NB4 (cell line): Measurements from ENCODE around the gene PTGS1.

ENCODE experiments used
- MYC ChIP-seq: IDR thresholded peaks from 2 replicates; pipeline ENCODE4 v1.6.1; 2011; ENCODE audit warnings: low read depth, low read length
- POLR2A ChIP-seq: IDR thresholded peaks from 2 replicates; pipeline ENCODE4 v1.6.1; 2011; ENCODE audit warnings: mild to moderate bottlenecking; ENCODE audit not compliant: insufficient read length; ENCODE audit errors: extremely low read depth
- TF ChIP-seq, protein P1 (sequence below): IDR thresholded peaks from one replicate; pipeline ENCODE4 v1.5.1; 2012; ENCODE audit warnings: low read depth, low read length

DNA sequence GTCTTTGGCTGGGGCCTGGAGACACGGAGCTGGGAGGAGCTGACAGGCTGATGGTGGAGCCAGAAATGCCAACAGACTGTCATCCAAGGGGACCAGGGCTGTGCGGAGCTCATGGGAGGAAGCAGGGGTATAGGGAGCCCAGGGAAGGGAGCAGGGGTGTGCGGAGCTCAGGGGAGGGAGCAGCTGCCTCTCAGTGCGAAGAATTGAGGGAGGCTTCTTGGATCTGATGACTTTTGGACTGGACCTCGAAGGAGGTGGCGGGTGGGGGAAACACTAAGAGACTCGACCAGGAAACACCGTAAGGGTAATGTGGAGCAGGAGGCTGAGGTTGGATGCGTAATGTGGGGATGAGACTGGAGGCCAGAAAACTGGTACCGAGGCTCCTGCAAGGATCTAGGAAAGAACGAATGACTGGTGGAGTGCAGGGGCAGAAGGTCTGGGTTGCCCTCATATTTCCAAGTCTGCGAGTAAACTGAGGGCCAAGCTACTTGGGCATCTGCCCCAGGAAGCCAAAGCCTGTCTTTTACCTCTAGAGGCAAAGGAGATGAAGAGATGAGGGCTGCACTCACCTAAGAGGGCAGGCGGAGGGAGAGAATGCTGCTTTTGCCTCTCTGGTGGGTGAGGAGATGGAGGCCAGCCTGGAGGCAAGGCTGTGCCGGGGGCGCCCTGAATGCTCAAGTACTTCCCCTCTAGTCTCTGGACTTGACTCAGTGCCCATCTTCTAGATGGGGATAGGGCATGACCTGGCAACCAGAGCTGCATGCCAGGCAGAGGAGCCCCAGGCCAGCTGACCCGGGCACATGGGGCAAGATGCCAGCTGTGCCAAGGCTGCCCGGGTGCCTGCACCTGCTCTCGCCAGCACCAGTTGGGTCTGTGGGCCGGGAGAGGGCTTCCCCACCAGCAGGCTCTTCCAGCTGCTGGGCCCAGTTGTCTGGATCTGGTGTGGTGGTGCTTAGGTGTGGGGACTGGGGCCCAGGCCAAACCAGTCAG lies 2.3 kb downstream of the PTGS1 start:
- TF ChIP-seq POLR2A: no peak
- TF ChIP-seq, protein P1, sequence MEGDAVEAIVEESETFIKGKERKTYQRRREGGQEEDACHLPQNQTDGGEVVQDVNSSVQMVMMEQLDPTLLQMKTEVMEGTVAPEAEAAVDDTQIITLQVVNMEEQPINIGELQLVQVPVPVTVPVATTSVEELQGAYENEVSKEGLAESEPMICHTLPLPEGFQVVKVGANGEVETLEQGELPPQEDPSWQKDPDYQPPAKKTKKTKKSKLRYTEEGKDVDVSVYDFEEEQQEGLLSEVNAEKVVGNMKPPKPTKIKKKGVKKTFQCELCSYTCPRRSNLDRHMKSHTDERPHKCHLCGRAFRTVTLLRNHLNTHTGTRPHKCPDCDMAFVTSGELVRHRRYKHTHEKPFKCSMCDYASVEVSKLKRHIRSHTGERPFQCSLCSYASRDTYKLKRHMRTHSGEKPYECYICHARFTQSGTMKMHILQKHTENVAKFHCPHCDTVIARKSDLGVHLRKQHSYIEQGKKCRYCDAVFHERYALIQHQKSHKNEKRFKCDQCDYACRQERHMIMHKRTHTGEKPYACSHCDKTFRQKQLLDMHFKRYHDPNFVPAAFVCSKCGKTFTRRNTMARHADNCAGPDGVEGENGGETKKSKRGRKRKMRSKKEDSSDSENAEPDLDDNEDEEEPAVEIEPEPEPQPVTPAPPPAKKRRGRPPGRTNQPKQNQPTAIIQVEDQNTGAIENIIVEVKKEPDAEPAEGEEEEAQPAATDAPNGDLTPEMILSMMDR: no peak
- TF ChIP-seq MYC: no peak
